Body of pancreas (tissue), 4 donors: Measurements from ENCODE around the gene MALAT1. TPM values are rescaled to one million over a fixed set of nuclear protein-coding genes. Genes with fewer than 3 reads are reported as not detected.
A peak's percentile ranks its signal among the peaks of the same experiment; 100 is the strongest.

Experiments used
- ATAC-seq: fragments of 150-250 bp; one replicate; pipeline ENCODE4 v1.9.1; 2016
- DNase-seq, 4 donors: peaks; one replicate each; pipeline ENCODE4 v3.0.0-alpha.2; 2019
- H3K27ac ChIP-seq, 4 donors: fragments of 200-600 bp; sonication (generic); 1 replicate in 3 of 4; 2 replicates in 1 of 4; pipeline versions ENCODE4 v1.5.1 to v1.6.1; 2016 to 2019; ENCODE audit warnings: mild to moderate bottlenecking in 1 of 4, mixed read lengths in 1 of 4, moderate library complexity in 1 of 4
- H3K27me3 ChIP-seq, 2 donors: fragments of 200-600 bp; sonication (generic); one replicate each; pipeline ENCODE4 v1.6.0; 2016; ENCODE audit warnings: mild to moderate bottlenecking in 1 of 2
- H3K36me3 ChIP-seq, 2 donors: fragments of 200-600 bp; sonication (generic); replicated peaks in 1 of 2; 2 replicates each; pipeline ENCODE4 v1.5.1; 2016; ENCODE audit warnings: low read depth in 2 of 2; ENCODE audit not compliant: insufficient read depth in 1 of 2
- H3K4me1 ChIP-seq: fragments of 200-600 bp; sonication (generic); one replicate; pipeline ENCODE4 v1.6.0; 2016
- H3K4me3 ChIP-seq, 2 donors: fragments of 200-600 bp; sonication (generic); 1 replicate in 1 of 2; 2 replicates in 1 of 2; pipeline ENCODE4 v1.5.1; 2016 to 2019
- H3K9me3 ChIP-seq, 3 donors: fragments of 200-600 bp; sonication (generic); 1 replicate in 2 of 3; 2 replicates in 1 of 3; pipeline ENCODE4 v1.5.1; 2016
- POLR2A ChIP-seq, 3 donors: fragments of 450-650 bp; IDR thresholded peaks; one replicate each; pipeline ENCODE4 v1.6.1; 2016; ENCODE audit warnings: antibody characterized with exemption in 3 of 3, mild to moderate bottlenecking in 2 of 3
- WGBS, 2 donors: methylation state at CpG; one replicate each; pipeline ENCODE4 v1.1.5; 2017; 5-methylcytosine and 5-hydroxymethylcytosine counted together
- intact Hi-C: fragments of 100-400 bp; cut with DNase I; formaldehyde crosslinking; loops from one replicate; pipeline ENCODE4 v1.15.1; 2023
- total RNA-seq, 2 donors: library from RNA; depleted of rRNA; stranded (reverse); fragments of >200 nt; gene quantifications; one replicate each; pipeline ENCODE4 v1.1.0, GENCODE V29; 2016
- TF ChIP-seq, protein P1 (sequence below), 7 experiments: fragments of 450-650 bp in 4 of 7; fragments of 200-600 bp in 3 of 7; sonication (generic) in 3 of 7; IDR thresholded peaks; one replicate each; pipeline ENCODE4 v1.5.1; 2016 to 2019; ENCODE audit warnings: antibody characterized with exemption in 7 of 7

MALAT1 gene
- total RNA-seq, 2 donors from 2014 or later = 10,129 to 14,092 TPM

DNA sequence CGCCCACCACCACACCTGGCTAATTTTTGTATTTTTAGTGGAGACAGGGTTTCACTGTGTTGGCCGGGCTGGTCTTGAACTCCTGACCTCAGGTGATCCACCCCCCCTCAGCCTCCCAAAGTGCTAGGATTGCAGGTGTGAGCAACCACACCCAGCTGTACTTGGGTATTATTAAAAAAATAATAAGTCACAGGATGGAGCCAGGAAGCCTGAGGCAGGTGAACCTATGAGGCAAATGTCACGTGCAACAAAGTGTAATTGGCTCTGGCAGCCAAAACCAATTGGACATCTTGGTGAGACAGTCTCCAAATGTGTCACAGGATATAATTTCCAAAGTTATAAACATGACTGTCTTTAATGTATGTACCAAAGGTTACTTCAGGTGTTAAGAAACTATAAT is 24.0 kb upstream of the MALAT1 start:
- TF ChIP-seq POLR2A (IDR thresholded peaks at IDR 0.05) = no peak
- TF ChIP-seq, protein P1, sequence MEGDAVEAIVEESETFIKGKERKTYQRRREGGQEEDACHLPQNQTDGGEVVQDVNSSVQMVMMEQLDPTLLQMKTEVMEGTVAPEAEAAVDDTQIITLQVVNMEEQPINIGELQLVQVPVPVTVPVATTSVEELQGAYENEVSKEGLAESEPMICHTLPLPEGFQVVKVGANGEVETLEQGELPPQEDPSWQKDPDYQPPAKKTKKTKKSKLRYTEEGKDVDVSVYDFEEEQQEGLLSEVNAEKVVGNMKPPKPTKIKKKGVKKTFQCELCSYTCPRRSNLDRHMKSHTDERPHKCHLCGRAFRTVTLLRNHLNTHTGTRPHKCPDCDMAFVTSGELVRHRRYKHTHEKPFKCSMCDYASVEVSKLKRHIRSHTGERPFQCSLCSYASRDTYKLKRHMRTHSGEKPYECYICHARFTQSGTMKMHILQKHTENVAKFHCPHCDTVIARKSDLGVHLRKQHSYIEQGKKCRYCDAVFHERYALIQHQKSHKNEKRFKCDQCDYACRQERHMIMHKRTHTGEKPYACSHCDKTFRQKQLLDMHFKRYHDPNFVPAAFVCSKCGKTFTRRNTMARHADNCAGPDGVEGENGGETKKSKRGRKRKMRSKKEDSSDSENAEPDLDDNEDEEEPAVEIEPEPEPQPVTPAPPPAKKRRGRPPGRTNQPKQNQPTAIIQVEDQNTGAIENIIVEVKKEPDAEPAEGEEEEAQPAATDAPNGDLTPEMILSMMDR (IDR thresholded peaks at IDR 0.05) = no peak
- ATAC-seq (no peak), DNase-seq (no peak)
- Histone ChIP-seq H3K27ac (peak overlapping the region in 1 of 4 donors; percentile 4), H3K36me3 (no peaks in the 10 kb centered on the region), H3K9me3 (no peaks in the 10 kb centered on the region), H3K27me3 (no peaks in the 10 kb centered on the region), H3K4me1 (peaks cover 55% of the 10 kb centered on the region), H3K4me3 (no peak overlapping the region)
- intact Hi-C loops = no loop called here
- WGBS, 2 donors = 88 to 91% methylated on average over 3 of the region's 3 CpGs

DNA sequence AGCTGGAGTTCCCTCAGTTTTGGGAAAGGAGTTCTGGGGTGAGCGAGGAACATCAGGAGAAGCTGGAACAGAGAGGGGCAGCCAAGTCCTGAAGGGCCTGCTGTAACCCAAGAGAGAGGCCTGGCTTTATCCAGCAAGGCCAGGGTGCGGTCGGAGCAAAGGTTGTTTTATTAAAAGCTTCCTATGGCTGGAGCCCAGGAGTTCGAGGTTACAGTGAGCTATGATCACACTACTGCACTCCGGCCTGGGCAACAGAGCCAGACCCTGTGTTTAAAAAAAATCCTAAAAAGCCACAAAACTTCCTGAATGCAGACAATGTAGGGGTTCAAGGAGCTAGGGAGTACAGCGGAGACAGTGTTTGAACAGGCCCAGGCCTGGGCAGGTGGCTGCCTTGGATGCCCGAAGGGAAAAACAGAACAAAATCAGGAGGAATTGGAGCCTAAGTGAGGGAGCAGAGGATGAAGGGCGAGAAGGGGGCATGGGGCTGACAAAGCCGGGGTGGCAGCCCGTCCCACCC is 22.2 kb upstream of the MALAT1 start:
- Histone ChIP-seq H3K4me1 (peaks cover 53% of the 10 kb centered on the region), H3K36me3 (no peaks in the 10 kb centered on the region), H3K4me3 (peak overlapping the region; percentile 20 to 77), H3K27me3 (no peaks in the 10 kb centered on the region), H3K27ac (peak overlapping the region; percentile 99 to 100 (median 99)), H3K9me3 (no peaks in the 10 kb centered on the region)
- 9% methylated on average over 10 of the region's 10 CpGs for WGBS, 2 donors
- peak in 3 of 4 donors; percentile 42 to 53 (median 45) for DNase-seq
- TF ChIP-seq, protein P1 (IDR thresholded peaks at IDR 0.05) = no peak
- TF ChIP-seq POLR2A (IDR thresholded peaks at IDR 0.05) = no peak
- intact Hi-C loops = no loop called here
- peak; percentile 1 for ATAC-seq

DNA sequence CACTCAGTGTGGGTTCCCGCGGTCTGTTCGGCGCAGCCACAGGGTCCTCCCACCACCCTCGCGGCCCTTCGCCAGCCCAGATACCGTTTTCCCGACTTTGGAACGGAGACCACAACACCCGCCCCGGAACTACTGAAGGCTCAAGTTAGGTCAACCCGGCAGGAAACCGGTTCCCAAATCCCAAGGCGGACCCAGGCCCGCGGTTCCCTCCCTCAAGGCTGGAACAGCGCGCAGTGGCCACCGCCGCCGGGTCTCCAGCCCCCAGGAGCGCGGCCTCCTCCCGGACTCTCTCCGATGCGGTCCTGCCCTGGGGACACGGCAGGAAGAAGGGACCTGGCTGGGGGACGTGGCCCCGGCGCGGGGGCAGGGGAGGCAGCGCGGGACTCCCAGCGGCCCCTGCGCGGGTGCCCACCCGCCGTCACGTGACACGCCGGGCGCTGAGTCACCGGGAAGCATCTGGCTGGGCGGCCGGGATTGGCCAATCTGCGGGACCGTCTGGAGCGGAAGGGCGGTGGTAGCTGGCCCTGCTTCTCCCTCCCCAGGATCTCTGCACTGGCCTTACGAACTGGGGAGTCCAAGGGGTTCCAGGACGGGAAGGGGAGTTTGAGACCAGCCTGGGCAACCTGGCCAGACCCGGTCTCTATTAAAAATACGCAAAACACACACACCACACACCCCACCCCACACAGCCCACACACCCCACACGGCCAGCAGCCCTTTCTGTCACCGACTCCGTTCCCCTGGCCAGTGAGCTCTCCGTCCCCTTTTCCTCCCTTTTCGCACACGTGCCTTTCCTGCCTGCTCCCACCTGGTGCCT is 21.5 kb upstream of the MALAT1 start:
- H3K27me3 ChIP-seq = no peaks in the 10 kb centered on the region
- TF ChIP-seq, protein P1 (IDR thresholded peaks at IDR 0.05) = peak in 1 of 7 experiments; percentile 16
- peak; percentile 96 to 98 (median 97) for TF ChIP-seq POLR2A (IDR thresholded peaks at IDR 0.05)
- intact Hi-C loops = no loop called here
- WGBS, 2 donors = 0 to 1% methylated on average over 9 to 55 of the region's 60 CpGs
- H3K27ac ChIP-seq = peak overlapping the region; percentile 99 to 100 (median 99)
- no peaks in the 10 kb centered on the region for H3K36me3 ChIP-seq
- no peaks in the 10 kb centered on the region for H3K9me3 ChIP-seq
- ATAC-seq (peak; percentile 90), DNase-seq (peak; percentile 95 to 98 (median 97))
- H3K4me1 ChIP-seq = peaks cover 46% of the 10 kb centered on the region
- peak overlapping the region; percentile 20 to 77 for H3K4me3 ChIP-seq

DNA sequence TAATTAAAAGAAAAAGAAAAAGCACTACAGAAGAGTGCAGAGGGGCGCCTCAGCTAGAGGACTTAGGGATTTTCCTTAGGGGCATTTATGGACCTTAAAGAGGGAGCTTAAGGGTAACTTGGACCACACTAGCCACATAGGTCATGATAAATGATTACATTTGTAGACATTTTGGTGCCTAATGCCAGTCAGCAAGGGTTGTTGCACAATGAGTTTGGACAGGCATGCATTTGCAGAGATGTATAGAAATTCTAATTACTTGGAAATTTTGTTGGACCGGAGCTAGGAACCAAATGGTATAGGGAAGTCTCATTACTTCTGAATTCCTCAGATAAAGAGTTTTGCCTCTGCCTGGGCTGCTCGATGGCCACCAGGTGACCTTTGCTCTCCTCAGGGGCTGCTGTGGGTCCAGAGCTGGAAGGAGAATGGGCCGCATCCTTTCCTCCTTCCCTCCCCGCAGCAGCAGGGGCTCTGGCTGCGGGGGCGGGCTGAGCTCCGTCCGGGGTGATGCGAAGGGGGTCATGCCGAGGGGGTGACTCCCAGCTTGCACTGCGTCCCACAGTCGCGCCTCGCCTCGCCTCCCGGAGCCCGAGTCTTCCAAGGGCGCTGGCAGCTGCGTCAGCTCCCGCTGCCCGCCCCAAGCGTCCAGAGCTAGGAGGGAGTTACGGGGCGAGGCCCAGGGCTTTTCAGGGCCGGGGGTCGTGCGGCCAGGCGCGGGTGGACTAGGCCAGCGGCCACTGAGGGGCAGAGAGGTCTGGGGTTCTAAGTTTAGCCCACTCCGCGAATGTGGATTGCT is 20.3 kb upstream of the MALAT1 start:
- ATAC-seq (no peak), DNase-seq (peak; percentile 55 to 66 (median 57))
- Histone ChIP-seq H3K36me3 (no peaks in the 10 kb centered on the region), H3K27me3 (no peaks in the 10 kb centered on the region), H3K9me3 (no peaks in the 10 kb centered on the region), H3K27ac (peak overlapping the region; percentile 98 to 99 (median 99)), H3K4me1 (peaks cover 40% of the 10 kb centered on the region), H3K4me3 (no peak overlapping the region)
- 30 to 51% methylated on average over 18 to 33 of the region's 33 CpGs for WGBS, 2 donors
- no peak for TF ChIP-seq POLR2A (IDR thresholded peaks at IDR 0.05)
- TF ChIP-seq, protein P1 (IDR thresholded peaks at IDR 0.05) = no peak
- intact Hi-C loops = no loop called here
